ENCODE data around the gene PCDHGA5.
"Not testable (repeated sequence)": the region's sequence is repeated elsewhere in the genome, so short reads cannot be mapped to it uniquely, and the experiment has no call there.

PCDHGA5 gene

GRCh38 chr5:141363952-141364660 lies at the start of gene PCDHGA5:
PCDHGA5 (plus strand) TSS chr5:141364162; CDS start chr5:141364331, 169 bp downstream.
- no peak for TF ChIP-seq CTCF (IDR thresholded peaks at IDR 0.05; ENCODE audit: poor library complexity, severe bottlenecking)
- no peak within 1 kb of the TSS for H3K4me3 ChIP-seq (ENCODE audit: severe bottlenecking)
- no peaks in the 10 kb centered on the region for H3K36me3 ChIP-seq (ENCODE audit: low read depth)
- H3K4me1 ChIP-seq (ENCODE audit: insufficient read depth, poor library complexity, severe bottlenecking), result peaks cover 3% of the 10 kb centered on the region
- H3K27ac ChIP-seq (ENCODE audit: poor library complexity, severe bottlenecking), result no peak within 1 kb of the TSS
- peaks cover 97% of the 10 kb centered on the region for H3K27me3 ChIP-seq (ENCODE audit: insufficient read depth, poor library complexity, severe bottlenecking)
- no peak for DNase-seq (ENCODE audit: low spot score)
- peaks cover 18% of the 10 kb centered on the region for H3K9me3 ChIP-seq (ENCODE audit: severe bottlenecking)
- ATAC-seq (ENCODE audit: low read depth), result no peak

- peaks cover 36% of the 10 kb centered on the region for H3K9me3 ChIP-seq (ENCODE audit: severe bottlenecking)
- H3K4me3 ChIP-seq (ENCODE audit: severe bottlenecking); H3K27me3 ChIP-seq (ENCODE audit: insufficient read depth, poor library complexity, severe bottlenecking); H3K27ac ChIP-seq (ENCODE audit: poor library complexity, severe bottlenecking); H3K4me1 ChIP-seq (ENCODE audit: insufficient read depth, poor library complexity, severe bottlenecking); ATAC-seq (ENCODE audit: low read depth); DNase-seq (ENCODE audit: low spot score): not testable (repeated sequence)
- H3K36me3 ChIP-seq (ENCODE audit: low read depth), result peaks cover 24% of the 10 kb centered on the region
These were observed 47.0 kb upstream of the PCDHGA5 start for GRCh38 chr5:141316963-141317362.

GRCh38 chr5:141319202-141319601 lies 44.8 kb upstream of the PCDHGA5 start:
- no peak for ATAC-seq (ENCODE audit: low read depth)

GRCh38 chr5:141319699-141320098 lies 44.3 kb upstream of the PCDHGA5 start:
- ATAC-seq (ENCODE audit: low read depth) (no peak), DNase-seq (ENCODE audit: low spot score) (no peak)
- H3K36me3 ChIP-seq (ENCODE audit: low read depth), result peaks cover 24% of the 10 kb centered on the region
- peak overlapping the region; percentile 57 for H3K4me3 ChIP-seq (ENCODE audit: severe bottlenecking)
- no peaks in the 10 kb centered on the region for H3K4me1 ChIP-seq (ENCODE audit: insufficient read depth, poor library complexity, severe bottlenecking)
- TF ChIP-seq CTCF (IDR thresholded peaks at IDR 0.05; ENCODE audit: poor library complexity, severe bottlenecking), result no peak
- H3K9me3 ChIP-seq (ENCODE audit: severe bottlenecking), result peaks cover 36% of the 10 kb centered on the region
- H3K27me3 ChIP-seq (ENCODE audit: insufficient read depth, poor library complexity, severe bottlenecking), result no peaks in the 10 kb centered on the region
- H3K27ac ChIP-seq (ENCODE audit: poor library complexity, severe bottlenecking), result peak overlapping the region; percentile 83

More at GRCh38 chr5:141319202-141319601, 44.8 kb upstream of the PCDHGA5 start:
- TF ChIP-seq CTCF (IDR thresholded peaks at IDR 0.05; ENCODE audit: poor library complexity, severe bottlenecking), result no peak
- H3K9me3 ChIP-seq (ENCODE audit: severe bottlenecking), result peaks cover 36% of the 10 kb centered on the region
- no peaks in the 10 kb centered on the region for H3K4me1 ChIP-seq (ENCODE audit: insufficient read depth, poor library complexity, severe bottlenecking)
- no peak overlapping the region for H3K4me3 ChIP-seq (ENCODE audit: severe bottlenecking)
- no peaks in the 10 kb centered on the region for H3K27me3 ChIP-seq (ENCODE audit: insufficient read depth, poor library complexity, severe bottlenecking)
- no peak overlapping the region for H3K27ac ChIP-seq (ENCODE audit: poor library complexity, severe bottlenecking)
- DNase-seq (ENCODE audit: low spot score), result no peak
- H3K36me3 ChIP-seq (ENCODE audit: low read depth), result peaks cover 24% of the 10 kb centered on the region

GRCh38 chr5:141320225-141321169 lies 43.5 kb upstream of the PCDHGA5 start, which contains the start of gene TAF7:
TAF7 (minus strand) TSS chr5:141320784; CDS start chr5:141320044, 740 bp downstream.
- peaks cover 24% of the 10 kb centered on the region for H3K36me3 ChIP-seq (ENCODE audit: low read depth)

More at GRCh38 chr5:141320225-141321169, 43.5 kb upstream of the PCDHGA5 start, which contains the start of gene TAF7:
- Histone ChIP-seq H3K27ac (ENCODE audit: poor library complexity, severe bottlenecking) (peak within 1 kb of the TSS; percentile 83), H3K4me1 (ENCODE audit: insufficient read depth, poor library complexity, severe bottlenecking) (no peaks in the 10 kb centered on the region), H3K9me3 (ENCODE audit: severe bottlenecking) (peaks cover 36% of the 10 kb centered on the region), H3K27me3 (ENCODE audit: insufficient read depth, poor library complexity, severe bottlenecking) (no peaks in the 10 kb centered on the region), H3K4me3 (ENCODE audit: severe bottlenecking) (peak within 1 kb of the TSS; percentile 57)
- TF ChIP-seq CTCF (IDR thresholded peaks at IDR 0.05; ENCODE audit: poor library complexity, severe bottlenecking), result peak; percentile 98
- DNase-seq (ENCODE audit: low spot score), result peak; percentile 90
- peak; percentile 87 for ATAC-seq (ENCODE audit: low read depth)

Data from RWPE2 (cell line).